ENCODE data around the gene CTBP1.
"Not testable (repeated sequence)": the region's sequence is repeated elsewhere in the genome, so short reads cannot be mapped to it uniquely, and the experiment has no call there.

The CTBP1 gene

DNA sequence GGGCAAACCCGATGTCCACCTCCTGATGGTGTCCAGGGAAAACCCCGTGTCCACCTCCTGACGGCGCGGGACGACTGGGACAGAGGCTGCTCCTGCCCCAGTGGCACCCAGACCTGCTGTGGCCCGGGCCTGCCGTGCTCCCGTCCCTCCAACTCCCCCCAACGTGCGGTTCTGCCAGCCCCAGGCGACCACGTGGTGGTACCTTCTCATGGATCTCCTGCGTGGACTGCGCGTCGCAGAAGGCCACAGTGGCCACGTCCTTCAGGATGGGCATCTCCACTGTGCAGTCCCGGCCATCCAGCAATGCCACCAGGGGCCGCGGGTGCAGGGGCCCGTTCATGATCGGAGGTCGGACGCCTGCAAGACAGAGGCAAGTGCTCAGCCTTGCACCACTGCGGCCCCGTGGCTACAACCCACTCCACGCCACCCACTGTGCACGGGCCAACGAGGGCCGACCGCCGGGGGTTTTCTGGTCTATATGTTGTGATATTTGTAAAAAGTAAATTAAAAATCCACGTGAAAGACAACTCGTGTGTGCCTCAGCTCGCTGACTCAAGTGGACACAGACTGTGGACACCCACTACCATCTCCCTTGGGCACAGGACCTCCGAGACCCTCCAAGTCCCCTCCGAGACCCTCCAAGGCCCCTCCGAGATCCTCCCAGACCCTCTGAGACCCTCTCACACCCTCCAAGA lies 10.8 kb downstream of the CTBP1 start:
- no peak for DNase-seq (ENCODE audit: low read depth)

DNA sequence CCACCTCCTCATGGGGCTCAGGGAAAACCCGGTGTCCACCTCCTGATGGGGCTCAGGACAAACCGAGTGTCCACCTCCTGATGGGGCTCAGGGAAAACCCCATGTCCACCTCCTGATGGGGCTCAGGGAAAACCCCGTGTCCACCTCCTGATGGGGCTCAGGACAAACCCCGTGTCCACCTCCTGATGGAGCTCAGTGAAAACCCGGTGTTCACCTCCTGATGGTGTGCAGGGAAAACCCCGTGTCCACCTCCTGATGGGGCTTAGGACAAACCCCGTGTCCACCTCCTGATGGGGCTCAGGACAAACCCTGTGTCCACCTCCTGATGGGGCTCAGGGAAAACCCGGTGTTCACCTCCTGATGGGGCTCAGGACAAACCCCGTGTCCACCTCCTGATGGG lies 11.7 kb downstream of the CTBP1 start:
- DNase-seq (ENCODE audit: low read depth) = not testable (repeated sequence)

DNA sequence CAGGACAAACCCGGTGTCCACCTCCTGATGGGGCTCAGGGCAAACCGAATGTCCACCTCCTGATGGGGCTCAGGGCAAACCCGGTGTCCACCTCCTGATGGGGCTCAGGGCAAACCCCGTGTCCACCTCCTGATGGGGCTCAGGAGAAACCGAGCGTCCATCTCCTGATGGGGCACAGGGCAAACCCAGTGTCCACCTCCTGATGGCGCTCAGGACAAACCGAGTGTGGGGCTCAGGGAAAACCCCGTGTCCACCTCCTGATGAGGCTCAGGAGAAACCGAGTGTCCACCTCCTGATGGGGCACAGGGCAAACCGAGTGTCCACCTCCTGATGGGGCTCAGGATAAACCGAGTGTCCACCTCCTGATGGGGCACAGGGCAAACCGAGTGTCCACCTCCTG lies 12.1 kb downstream of the CTBP1 start:
- not testable (repeated sequence) for DNase-seq (ENCODE audit: low read depth)

DNA sequence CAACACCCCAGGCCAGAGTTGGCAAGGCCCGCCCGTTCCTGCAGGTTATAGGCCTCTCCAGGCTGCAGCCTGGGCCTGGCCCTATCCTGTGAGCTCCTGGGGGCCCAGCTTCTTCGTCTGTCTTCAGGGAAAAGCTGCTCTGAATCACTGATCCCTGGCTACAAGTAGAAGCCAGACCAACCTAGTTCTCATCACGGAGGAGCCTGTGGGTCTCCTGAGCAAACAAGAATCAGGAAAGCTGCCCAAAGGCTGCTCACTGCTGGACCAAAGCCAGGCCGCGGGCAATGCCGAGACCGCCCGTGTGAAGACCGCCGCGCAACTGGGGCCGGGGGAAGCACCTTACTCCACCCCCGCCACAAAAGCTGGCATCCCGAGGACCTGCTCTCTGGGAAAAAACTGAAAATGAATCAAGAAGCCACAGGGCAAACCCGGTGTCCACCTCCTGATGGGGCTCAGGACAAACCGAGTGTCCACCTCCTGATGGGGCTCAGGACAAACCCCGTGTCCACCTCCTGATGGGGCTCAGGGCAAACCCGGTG lies 12.8 kb downstream of the CTBP1 start:
- DNase-seq (ENCODE audit: low read depth) = no peak

DNA sequence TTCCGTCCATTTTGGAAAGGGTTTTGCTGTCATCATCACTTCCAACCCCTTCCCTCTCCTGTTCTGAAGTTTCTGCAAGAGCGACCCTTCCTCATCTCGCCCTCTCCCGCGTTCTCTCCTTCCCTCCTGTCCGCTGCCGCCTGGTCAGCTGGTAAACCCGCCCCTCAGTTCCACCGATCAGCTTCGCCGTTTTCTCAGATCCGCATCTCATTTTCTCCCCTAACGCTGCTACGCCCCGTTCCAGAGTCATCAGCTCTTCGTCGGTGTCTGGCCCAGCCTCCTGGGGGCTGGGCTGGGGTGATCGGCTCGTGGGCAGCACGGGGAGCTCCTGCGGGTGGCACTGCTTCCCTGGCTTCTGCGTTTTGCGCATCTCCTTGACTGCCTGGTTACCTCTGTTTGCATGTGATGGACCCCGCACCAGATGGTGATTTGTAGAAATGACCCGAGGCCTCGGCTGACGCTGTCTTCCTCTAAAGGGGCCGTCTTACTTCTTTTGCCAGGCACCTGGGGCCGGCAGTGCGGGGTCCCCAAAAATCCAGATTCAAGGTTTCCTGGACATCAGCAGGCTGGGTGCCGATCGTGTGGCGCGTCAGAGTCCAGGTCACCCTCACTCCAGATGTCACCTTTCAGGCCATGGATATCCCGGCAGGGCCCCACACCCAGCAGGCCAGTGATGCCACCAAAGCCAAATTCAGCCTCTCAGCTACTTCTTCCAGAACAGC lies 13.4 kb downstream of the CTBP1 start:
- no peak for DNase-seq (ENCODE audit: low read depth)

DNA sequence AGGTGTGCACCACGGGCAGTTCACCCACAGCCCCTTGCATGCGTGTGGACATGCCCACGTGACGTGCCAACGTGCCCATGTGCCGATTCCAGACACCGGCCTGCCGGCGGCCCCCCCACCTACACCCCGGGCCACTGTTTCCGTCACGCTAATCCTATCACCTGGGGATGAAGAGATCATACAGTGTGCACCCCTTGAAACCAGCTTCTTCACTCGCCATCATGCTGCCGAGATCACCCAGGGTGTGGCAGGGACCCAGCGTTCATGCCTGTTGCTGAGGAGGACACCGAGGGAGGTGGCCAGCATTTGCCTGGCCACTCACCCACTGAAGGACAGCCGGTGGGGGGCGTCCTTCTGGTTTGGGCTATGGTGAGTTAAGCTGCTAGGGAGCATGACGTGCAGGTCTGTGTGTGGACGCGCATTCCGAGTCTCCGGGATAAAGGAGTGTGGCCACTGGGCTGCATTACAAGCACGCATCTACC lies 14.1 kb downstream of the CTBP1 start:
- no peak for DNase-seq (ENCODE audit: low read depth)

DNA sequence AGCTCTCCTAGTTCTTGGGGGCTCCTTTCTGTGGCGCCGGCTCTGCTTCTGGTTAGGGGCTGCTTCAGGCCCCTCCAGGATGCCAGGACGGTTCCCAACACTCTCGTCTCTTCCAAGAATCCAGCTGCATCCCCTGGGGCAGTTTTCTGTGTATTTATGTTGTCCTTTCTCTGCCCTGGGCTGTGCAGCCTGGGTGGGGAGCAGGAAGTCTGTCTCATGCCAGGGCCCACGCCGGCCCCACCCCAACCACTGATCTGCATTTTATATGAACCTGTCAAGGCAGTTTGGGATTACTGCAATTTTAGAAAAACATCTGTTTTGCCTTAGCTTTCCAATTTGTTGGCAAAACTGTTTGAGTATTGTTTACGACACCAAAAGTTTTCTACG lies 14.6 kb downstream of the CTBP1 start:
- peak; percentile 59 for DNase-seq (ENCODE audit: low read depth)

DNA sequence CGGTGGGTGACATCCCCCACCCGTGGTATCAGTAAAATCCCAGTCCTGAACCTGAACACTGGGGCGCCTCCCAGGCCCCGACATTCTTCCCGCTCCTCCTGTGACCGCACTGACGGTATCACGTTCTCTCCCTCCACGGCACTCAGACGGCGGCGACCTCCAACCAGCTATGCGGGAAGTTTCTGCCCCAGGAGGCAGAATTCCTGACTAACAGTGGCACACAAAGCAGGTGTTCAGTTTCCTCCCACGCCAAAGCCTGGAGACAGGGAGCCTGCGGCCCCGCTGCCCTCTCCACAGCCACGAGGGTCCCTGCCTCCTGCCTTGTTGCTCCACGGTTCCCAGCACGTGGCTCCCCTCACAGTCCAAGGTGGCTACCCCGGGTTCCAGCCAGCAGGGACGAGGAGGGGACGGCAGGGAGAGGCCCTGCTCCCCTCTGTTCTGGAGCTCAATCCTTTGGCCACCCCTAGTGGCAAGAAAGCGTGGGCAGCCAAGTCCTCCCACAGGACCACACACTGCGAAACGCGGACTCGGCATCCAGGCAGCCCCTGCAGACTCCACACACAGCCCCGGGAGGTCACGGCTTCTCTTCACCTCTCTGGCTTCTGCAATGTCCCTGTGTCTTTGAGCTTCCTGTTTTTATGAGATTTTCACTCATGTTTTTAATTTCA lies 15.2 kb downstream of the CTBP1 start:
- peak; percentile 33 for DNase-seq (ENCODE audit: low read depth)

DNA sequence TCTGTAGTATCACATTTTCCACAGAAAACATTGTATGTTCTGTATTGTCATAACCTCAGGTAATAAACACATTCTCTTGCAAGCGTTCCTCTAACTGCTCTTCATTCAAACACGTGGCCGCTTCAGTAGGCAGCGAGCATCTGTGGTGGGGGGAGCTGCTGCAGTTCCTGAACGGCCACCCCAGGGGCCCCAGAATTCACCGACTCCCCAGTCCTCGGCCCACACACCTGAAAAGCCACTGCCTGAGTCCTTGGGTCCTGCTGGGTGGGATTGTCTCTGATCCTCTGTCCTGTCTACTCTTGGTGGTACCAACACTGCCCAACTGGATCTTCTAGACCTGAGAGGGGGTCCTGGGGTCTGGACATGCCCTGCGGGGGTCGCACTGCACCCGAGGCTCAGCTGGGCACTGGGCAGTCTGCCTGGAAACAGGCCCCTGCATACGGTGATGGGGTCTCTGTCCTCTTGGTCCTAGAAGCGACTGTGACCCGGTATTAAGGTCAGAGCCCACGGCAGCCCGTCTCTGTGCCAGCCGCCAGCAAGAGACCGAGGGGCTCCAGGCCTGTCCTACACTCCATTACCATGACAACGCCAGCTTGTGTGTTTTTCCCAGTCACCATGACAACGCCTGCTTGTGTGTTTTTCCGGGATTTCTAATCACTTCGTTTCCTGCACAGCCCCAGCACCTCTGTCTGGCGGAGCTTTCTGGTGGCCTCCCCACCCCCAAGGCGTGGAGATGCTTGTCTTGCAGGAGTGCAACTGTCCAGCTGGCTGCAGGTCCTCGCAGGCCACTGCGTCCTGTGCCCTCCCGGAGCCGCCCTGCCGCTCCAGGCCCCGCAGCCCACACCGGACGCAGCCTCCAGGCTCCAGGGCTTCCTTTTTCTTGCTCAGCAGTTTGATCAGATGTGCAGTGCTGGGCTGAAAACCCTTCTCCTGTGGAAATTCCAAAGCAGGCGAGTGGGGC lies 16.0 kb downstream of the CTBP1 start:
- DNase-seq (ENCODE audit: low read depth) = peak; percentile 16

DNA sequence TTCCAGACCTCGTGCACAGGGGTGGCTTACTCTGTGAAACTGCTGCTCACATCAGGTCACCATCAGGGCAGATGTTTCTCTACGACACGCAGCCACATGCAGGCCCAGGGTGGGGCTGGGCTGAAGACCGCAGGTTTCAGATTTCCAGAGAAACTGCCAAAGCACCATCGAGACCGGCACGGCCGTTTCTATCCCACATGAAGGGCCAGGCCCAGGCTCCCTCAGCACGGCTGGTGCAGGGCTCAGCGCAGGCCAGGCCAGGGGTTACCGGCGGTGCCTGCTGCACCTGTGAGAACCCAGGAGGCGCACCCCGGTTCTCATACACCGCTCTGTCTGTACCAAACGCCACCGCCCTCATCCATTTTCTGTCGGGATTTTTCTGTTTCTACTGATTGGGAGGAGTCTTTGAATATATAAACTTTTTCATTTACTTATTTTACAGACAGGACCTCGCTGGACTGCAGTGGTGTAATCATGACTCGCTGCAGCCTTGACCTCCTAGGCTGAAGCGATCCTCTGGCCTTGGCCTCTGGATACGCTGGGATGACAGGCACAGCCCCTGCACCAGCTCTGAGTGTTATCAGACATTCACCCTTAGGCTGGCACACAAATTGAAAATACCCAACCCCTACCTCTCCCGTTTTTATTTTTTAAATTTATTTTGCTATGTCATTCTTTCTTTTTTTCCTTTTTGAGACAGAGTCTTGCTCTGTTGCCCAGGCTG lies 17.1 kb downstream of the CTBP1 start:
- no peak for DNase-seq (ENCODE audit: low read depth)

DNA sequence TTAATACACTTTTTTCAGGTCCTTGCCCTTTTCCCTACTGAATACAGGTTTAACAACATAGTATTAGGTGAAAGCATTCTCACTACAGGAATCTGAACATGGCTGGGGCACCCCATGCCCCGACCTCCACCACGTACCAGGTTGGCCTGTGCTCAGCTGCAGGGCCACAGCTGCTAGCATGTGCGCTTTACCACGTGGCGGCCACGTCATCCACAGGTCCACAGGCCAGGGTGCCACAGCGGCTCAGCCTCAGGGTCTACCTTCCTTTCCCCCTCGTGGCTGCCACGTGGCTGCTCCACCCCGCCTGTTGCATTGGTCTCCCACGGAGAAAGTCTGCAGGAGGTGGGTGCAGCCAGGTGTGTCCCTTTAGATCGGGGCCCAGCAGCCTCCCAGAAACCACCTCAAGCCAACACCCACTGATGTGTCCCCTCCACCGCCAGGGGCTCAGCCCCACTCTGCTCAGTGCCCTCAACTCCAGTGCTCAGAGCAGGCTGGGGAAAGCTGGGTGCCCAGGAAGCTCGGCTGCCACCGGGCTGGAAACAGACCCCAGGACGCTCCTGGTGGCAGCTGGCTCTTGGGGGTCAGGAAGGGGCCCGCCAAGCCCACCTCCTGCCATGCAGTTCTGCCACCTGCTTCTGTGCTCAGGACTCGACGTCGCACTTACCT lies 17.8 kb downstream of the CTBP1 start:
- DNase-seq (ENCODE audit: low read depth) = no peak

DNA sequence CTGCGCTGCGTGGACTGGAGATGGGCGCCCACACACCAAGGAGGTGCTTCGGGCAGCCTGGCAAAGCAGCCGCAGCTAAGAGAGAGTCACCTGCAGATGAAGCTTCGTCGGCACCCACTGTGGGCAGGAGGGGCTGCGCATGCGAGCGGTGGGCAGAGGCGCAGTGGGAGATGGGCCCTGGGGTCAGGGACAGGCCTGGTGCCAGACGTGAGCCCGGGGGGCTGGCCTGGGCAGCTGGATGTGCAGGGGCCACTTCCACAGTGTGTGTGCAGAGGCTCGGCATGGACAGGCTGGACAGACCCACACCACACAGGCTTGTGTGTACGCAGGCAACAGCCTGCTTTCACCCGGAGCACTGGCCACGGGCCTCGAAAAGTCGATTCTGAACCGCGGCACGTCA lies 18.6 kb downstream of the CTBP1 start:
- no peak for DNase-seq (ENCODE audit: low read depth)

DNA sequence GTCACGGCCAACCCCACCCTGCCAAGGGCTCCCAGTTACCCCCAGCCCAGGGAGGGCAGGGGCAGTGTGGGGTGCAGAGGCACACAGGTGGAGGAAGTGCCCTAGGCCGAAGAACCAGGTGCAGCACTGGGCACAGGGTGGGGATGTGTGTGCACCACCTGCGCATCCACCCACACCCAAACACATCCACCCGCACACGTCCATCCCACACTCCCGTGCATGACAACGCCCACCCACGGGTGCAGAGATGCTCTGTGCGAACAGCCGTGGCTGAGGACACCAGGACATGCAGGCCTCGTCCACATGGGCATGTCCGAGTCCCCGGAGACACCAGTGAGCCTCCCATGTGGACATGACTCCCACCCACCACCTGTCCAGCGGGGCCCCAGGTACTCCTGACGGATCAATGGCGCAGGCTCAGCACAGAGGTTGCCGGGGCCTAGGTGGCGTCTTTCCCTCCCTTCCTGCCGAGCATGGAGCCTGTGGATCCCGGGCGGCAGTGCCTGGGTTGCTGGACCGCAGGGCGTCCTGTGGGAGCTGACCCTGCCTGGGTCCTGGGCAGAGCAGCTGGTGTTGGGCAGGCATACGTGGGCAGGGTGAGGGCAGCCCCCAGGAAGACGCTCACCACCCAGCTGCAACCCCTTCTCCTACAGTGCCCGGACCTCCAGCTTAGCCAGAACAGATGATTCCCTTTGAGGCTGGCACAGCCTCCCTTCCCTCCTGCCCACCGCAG lies 19.6 kb downstream of the CTBP1 start:
- no peak for DNase-seq (ENCODE audit: low read depth)

DNA sequence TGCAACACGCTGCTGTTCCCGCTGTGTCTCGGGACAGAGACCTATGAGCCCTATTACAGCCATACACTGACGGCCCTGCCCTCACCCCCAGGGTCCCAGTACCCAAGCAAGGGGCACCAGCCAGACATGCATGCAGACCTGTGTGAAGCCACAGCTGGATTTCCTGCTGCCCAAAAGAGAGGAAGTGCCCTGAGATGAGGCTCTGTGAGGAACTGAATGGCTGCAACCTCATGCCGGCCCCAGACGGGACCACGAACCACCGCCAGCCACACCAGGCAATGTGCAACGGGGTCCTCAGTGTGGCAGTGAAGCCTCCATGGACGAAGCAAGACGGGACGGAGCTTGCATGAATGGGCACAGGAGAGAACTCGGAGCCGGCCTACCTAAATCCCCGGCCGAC lies 21.1 kb downstream of the CTBP1 start:
- DNase-seq (ENCODE audit: low read depth) = no peak

DNA sequence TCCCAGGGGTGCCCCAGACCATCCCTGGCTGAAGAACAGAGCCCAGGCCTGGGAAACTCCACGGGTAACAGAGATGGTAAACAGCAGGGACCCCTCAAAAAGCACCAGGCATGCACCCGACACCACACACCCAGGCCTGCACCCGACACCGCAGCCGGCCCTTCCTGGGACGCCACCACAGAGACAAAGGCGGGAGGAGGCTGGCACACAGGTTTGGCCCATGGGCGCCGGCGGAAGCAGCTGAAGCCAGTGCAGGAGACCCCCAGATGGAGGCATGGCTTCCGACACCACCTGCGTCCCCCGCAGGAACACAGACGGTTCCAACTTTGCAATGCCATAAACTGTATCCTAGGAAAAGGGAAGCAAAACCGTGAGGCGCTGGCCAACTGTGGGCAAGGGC lies 22.3 kb downstream of the CTBP1 start:
- no peak for DNase-seq (ENCODE audit: low read depth)

DNA sequence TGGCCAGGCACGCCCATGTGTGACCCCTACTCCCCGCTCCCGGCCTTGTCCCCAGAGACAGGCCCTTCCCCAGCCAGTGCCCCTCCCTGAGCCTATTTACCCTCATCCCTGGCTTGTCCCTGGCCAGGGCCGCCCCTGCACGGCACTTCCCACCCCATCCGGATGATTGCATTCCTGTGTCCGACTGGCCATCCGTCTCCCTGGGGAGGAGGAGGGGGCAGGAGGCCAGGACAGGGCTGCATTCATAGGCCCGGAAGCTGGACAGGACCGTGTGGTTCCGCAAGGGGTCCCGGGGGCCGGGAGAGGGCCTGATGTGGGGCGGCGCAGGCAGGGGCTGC lies 22.8 kb downstream of the CTBP1 start:
- no peak for DNase-seq (ENCODE audit: low read depth)

DNA sequence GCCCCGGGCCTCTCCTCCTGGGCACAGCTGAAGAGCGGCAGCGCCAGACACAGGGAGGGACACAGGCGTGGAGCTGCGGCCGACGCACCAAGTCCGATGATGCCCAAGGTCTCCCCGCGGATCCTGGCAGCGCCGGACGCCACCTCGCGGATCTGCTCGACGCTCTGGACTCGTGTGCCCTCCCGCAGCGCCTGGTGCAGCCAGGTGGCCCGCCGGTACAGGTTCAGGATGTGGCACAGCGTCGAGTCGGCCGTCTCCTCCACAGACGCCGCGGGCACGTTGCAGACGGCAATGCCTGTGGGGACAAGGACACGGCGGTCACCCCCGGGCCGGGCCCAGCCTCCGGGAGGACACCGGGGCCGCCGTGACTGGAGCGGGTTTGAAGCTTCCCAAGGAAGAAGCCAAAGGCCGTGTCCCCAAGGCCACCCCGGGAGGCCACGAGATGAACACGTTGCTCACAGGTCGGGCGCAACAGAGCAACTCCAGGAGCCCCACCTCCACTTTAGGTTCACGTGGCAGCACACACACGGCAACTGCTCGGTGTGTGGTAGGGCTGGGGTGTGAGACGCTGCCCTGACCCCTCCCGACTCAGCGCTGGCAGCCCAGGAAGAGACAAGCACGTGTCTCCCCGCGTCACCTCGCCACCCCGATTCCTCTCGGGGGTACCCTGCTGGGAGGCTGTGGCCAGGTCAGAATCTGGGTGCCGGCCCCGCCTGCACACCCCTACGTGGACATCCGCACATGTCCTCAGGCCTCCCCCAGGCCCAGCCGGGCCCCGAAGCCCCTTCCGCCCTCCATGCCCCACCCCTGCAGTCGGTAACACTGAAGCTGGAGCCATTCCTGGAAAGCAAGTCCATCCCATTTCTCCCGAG lies 23.4 kb downstream of the CTBP1 start:
- DNase-seq (ENCODE audit: low read depth) = no peak

DNA sequence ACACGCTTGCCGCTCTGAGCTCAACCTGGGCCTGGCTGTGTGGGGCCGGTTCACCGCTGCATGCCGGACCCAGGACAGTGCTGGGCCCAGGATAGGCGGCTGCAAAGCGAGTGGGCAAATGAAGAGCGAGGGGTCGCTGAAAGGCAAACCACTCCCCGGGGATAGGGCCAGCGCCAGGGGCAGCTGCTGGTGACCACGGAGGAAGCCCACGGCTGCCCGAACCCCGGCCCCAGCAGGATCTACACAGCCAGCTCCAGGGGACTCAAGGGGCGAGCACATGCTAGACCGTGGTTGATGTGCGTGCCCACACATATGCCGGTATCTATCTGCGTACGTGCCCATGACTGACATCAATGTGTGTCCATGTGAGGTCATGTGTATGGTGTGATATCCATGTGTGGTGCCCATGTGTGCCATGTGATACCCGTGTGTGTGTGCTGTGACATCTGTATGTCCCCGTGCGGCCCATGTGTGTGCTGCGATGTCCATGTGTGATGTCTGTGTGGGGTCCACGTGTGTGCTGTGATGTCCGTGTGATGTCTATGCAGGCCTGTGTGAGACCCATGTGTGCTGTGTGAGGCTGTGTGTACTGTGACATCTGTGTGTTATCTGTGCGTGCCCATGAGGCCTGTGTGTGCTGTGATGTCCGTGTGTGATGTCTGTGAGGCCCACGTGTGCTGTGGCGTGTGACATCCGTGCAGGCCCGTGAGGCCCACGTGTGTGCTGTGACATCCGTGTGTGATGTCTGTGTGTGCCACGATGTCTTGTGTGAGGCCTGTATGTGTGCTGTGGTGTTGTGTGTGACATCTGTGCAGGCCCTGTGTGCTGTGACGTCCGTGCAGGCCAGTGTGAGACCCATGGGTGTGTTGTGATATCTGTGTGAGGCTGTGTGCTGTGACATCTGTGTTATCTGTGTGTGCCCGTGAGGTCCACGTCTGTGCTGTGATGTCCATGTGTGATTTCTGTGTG lies 24.8 kb downstream of the CTBP1 start:
- DNase-seq (ENCODE audit: low read depth) = no peak

Measured in EH (cell line).